ENCODE results near the gene CISD3.
A peak's percentile ranks its signal among the peaks of the same experiment; 100 is the strongest.

The CISD3 gene

DNA sequence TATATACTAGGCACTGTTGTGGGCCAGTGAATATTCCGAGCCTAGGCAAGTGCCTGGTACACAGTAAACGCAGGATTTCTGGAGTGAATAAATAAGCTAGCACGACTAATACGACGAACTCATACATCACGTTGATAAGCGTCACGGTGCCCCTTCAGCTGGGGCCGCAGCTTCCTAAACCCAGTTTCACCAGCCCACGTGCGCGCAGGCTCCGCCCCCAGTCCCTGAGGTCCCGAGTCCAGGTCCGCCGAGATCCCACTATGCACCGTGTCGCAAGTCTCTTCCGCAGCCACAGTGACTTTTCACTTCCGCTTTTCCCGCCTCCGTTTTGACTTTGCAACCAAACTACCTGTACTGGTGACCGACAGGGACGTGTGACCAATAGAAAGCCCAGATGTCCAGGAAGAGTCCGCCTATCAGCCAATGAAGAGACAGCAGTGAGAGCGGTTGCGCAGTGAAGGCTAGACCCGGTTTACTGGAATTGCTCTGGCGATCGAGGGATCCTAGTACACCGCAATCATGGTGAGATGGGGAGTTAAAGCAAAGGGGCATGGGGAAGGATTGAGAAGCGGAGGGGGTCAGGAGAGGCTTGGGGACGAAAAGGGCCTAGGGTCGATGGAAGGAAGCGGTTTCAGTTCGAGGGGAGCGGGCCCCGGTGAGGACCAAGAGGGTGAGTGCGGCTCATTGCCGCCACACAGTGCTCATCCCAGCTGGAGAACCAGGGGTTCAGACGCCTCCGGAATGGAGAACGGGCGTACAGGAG, 22.3 kb downstream of the CISD3 start, which contains the start of gene PSMB3 (continued):
- TF ChIP-seq ZNF280C (tag by site-specific recombination; IDR thresholded peaks at IDR 0.05): no peak
- no peak for TF ChIP-seq ZNF837 (tag by site-specific recombination; IDR thresholded peaks at IDR 0.05)
- no peak for TF ChIP-seq BCL11B (tag by site-specific recombination; IDR thresholded peaks at IDR 0.05; ENCODE audit: low read depth)
- no peak; the same call in 1 of the 2 replicates for TF ChIP-seq ZFP69B (tag by site-specific recombination; IDR thresholded peaks at IDR 0.05)
- no peak for TF ChIP-seq ZNF19 (tag by site-specific recombination; IDR thresholded peaks at IDR 0.05; ENCODE audit: low read depth)
- TF ChIP-seq, protein P1, sequence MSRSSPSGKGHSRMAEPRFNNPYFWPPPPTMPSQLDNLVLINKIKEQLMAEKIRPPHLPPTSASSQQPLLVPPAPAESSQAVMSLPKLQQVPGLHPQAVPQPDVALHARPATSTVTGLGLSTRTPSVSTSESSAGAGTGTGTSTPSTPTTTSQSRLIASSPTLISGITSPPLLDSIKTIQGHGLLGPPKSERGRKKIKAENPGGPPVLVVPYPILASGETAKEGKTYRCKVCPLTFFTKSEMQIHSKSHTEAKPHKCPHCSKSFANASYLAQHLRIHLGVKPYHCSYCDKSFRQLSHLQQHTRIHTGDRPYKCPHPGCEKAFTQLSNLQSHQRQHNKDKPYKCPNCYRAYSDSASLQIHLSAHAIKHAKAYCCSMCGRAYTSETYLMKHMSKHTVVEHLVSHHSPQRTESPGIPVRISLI (tag by site-specific recombination; IDR thresholded peaks at IDR 0.05): no peak
- no peak for TF ChIP-seq ZNF350 (tag by site-specific recombination; IDR thresholded peaks at IDR 0.05)
- no peak for TF ChIP-seq ZNF677 (tag by site-specific recombination; IDR thresholded peaks at IDR 0.05)
- TF ChIP-seq OVOL3 (tag by site-specific recombination; IDR thresholded peaks at IDR 0.05): no peak
- TF ChIP-seq ZNF211 (tag by site-specific recombination; IDR thresholded peaks at IDR 0.05; ENCODE audit: low read depth): no peak
- TF ChIP-seq ZNF580 (tag by site-specific recombination; IDR thresholded peaks at IDR 0.05): 0 out of 2 replicates have a peak, but pooled peaks have one; percentile 30

DNA sequence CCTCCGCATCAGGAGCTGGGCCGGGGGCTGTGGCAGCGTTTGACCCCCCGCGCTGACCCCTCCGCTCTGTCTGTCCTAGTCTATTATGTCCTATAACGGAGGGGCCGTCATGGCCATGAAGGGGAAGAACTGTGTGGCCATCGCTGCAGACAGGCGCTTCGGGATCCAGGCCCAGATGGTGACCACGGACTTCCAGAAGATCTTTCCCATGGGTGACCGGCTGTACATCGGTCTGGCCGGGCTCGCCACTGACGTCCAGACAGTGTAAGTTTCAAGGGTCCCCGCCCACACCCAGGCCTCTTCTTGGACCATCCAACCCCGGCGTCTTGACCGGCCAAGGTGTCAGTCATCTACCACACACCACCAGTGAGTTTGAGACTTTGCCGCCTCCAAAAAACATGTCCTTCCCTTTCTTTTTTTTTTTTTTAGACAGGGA, 22.9 kb downstream of the CISD3 start:
- Histone ChIP-seq H3K36me3 (ENCODE audit: control insufficient read depth in 2 of 2, insufficient read depth in 1 of 2, low read length in 2 of 2) (peaks cover 43 to 44% of the 10 kb centered on the region in 2 experiments), H3K9me3 (ENCODE audit: control insufficient read depth, insufficient read depth, low read depth, low read length) (no peaks in the 10 kb centered on the region), H3K4me3 (ENCODE audit: low read depth, low read length) (peak overlapping the region; percentile 78), H3K27ac (ENCODE audit: extremely low read depth, low read depth, low read length) (peak overlapping the region; percentile 66), H3K4me1 (ENCODE audit: control insufficient read depth, insufficient read depth, low read length) (peaks cover 11% of the 10 kb centered on the region)
- CTCF ChIA-PET: interaction anchor here (1.0 to 1.4 kb wide), 2 partner anchors 9 to 19 kb away, joined by 4 to 7 read pairs; no protein-coding TSS in a partner anchor
- POLR2A ChIA-PET: interaction anchor here (0.7 to 2.0 kb wide), 4 partner anchors 10 to 447 kb away, joined by 3 to 13 read pairs (median 4); partner anchors contain the start of genes LASP1, RPL19 and RPL23
- TF ChIP-seq ZSCAN5A (tag by site-specific recombination; IDR thresholded peaks at IDR 0.05): no peak
- no peak for TF ChIP-seq ZNF660 (tag by site-specific recombination; IDR thresholded peaks at IDR 0.05)
- TF ChIP-seq ZNF580 (tag by site-specific recombination; IDR thresholded peaks at IDR 0.05): no peak
- no peak for TF ChIP-seq BCL11A (tag by site-specific recombination; IDR thresholded peaks at IDR 0.05; ENCODE audit: low read depth)
- no peak for TF ChIP-seq ZNF311 (tag by site-specific recombination; IDR thresholded peaks at IDR 0.05; ENCODE audit: borderline replicate concordance)
- TF ChIP-seq PATZ1 (tag by site-specific recombination; IDR thresholded peaks at IDR 0.05): no peak
- TF ChIP-seq ZNF140 (tag by site-specific recombination; IDR thresholded peaks at IDR 0.05): no peak
- no peak for TF ChIP-seq ZNF626 (tag by site-specific recombination; IDR thresholded peaks at IDR 0.05)
- 0 out of 2 replicates have a peak, but pooled peaks have one; percentile 27 for TF ChIP-seq YY1 (tag by site-specific recombination; IDR thresholded peaks at IDR 0.05)
- peak; percentile 79 for TF ChIP-seq PRDM4 (tag by site-specific recombination; IDR thresholded peaks at IDR 0.05)
- no peak for TF ChIP-seq ZNF521 (tag by site-specific recombination; IDR thresholded peaks at IDR 0.05)
- no peak for TF ChIP-seq SP2 (tag by site-specific recombination; IDR thresholded peaks at IDR 0.05)
- TF ChIP-seq ZNF561 (tag by site-specific recombination; IDR thresholded peaks at IDR 0.05; ENCODE audit: borderline replicate concordance): no peak
- no peak for TF ChIP-seq ZNF341 (tag by site-specific recombination; IDR thresholded peaks at IDR 0.05; ENCODE audit: low read depth)
- no peak for TF ChIP-seq ZNF211 (tag by site-specific recombination; IDR thresholded peaks at IDR 0.05; ENCODE audit: low read depth)
- no peak for TF ChIP-seq ZBTB20 (tag by site-specific recombination; IDR thresholded peaks at IDR 0.05)
- TF ChIP-seq KLF7 (tag by site-specific recombination; IDR thresholded peaks at IDR 0.05; ENCODE audit: borderline replicate concordance): no peak

Data from HEK293 (cell line).